ENCODE data around the gene TAF13. TPM values are rescaled to one million over a fixed set of nuclear protein-coding genes. Genes with fewer than 3 reads are reported as not detected.
"Not testable (repeated sequence)": the region's sequence is repeated elsewhere in the genome, so short reads cannot be mapped to it uniquely, and the experiment has no call there.

The TAF13 gene
- polyA plus RNA-seq, 1 experiment = 81.9 TPM

- TF ChIP-seq, protein P1, sequence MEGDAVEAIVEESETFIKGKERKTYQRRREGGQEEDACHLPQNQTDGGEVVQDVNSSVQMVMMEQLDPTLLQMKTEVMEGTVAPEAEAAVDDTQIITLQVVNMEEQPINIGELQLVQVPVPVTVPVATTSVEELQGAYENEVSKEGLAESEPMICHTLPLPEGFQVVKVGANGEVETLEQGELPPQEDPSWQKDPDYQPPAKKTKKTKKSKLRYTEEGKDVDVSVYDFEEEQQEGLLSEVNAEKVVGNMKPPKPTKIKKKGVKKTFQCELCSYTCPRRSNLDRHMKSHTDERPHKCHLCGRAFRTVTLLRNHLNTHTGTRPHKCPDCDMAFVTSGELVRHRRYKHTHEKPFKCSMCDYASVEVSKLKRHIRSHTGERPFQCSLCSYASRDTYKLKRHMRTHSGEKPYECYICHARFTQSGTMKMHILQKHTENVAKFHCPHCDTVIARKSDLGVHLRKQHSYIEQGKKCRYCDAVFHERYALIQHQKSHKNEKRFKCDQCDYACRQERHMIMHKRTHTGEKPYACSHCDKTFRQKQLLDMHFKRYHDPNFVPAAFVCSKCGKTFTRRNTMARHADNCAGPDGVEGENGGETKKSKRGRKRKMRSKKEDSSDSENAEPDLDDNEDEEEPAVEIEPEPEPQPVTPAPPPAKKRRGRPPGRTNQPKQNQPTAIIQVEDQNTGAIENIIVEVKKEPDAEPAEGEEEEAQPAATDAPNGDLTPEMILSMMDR (IDR thresholded peaks at IDR 0.05; ENCODE audit: low read depth, low read length) = 0 out of 2 replicates have a peak, but pooled peaks have one; percentile 6
- Histone ChIP-seq H3K9me3 (ENCODE audit: control insufficient read depth, insufficient read depth, low read length) (no peaks in the 10 kb centered on the region; the same call in 1 of the 2 replicates), H3K27ac (ENCODE audit: low read depth, low read length) (no peak overlapping the region), H3K27me3 (ENCODE audit: control insufficient read depth, insufficient read depth, low read length) (no peaks in the 10 kb centered on the region), H3K4me3 (ENCODE audit: low read depth, low read length) (no peak overlapping the region)
- no peak for DNase-seq (ENCODE audit: low read depth, low spot score)
- ChIA-PET CTCF (no interaction called here), POLR2A (interaction anchor here (0.7 kb wide), 1 partner anchor 51 kb away, joined by 3 read pairs; the partner anchor contains the start of gene TAF13)
These were observed 51.2 kb downstream of the TAF13 start for GRCh38 chr1:109024646-109025045.

DNA sequence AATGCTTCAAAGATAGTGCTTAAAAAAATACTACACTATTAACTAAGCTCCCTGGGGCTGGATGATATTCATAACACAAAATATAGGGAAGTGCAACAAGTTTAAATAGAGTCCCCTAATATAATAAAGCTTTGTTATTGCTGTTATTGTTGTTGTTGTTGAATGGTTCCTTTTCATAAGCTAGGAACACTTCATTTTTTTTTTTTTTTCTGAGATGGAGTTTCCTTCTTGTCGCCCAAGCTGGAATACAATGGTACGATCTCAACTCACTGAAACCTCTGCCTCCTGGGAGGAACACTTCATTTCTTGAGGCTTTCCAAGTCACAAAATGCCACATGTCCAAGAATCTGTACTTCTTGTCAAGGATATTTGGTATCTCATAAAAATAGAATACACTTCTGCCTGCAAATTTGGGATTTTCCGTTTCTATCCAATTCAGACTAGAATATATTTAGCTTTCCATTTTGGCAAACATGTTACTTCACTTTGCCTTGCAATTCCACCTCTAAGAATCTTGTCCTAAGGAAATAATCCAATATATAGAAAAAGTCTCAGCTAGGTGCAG lies 55.0 kb downstream of the TAF13 start:
- POLR2A ChIA-PET = no interaction called here
- no peaks in the 10 kb centered on the region for H3K27me3 ChIP-seq (ENCODE audit: control insufficient read depth, insufficient read depth, low read length)
- no peak for DNase-seq (ENCODE audit: low read depth, low spot score)
- TF ChIP-seq, protein P1 (IDR thresholded peaks at IDR 0.05; ENCODE audit: low read depth, low read length) = no peak
- CTCF ChIA-PET = interaction anchor here (0.6 to 0.7 kb wide), 2 partner anchors 14 to 55 kb away, joined by 4 to 7 read pairs; no protein-coding TSS in a partner anchor
- H3K9me3 ChIP-seq (ENCODE audit: control insufficient read depth, insufficient read depth, low read length) = no peaks in the 10 kb centered on the region
- H3K4me3 ChIP-seq (ENCODE audit: low read depth, low read length) = no peak overlapping the region
- H3K27ac ChIP-seq (ENCODE audit: low read depth, low read length) = no peak overlapping the region

DNA sequence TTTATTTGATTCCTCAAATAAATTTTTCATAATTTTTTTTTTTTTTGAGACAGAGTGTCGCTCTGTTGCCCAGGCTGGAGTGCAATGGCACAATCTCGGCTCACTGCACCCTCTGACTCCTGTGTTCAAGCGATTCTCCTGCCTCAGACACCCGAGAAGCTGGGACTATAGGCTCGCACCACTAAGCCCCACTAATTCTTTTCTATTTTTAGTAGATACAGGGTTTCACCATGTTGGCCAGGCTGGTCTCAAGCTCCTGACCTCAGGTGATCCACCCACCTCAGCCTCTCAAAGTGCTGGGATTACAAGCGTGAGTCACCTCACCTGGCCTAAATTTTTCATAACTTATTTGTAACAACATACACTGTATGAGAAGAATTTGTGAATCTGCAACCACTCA lies 58.1 kb downstream of the TAF13 start:
- DNase-seq (ENCODE audit: low read depth, low spot score); H3K27ac ChIP-seq (ENCODE audit: low read depth, low read length); CTCF ChIA-PET; H3K4me3 ChIP-seq (ENCODE audit: low read depth, low read length); H3K9me3 ChIP-seq (ENCODE audit: control insufficient read depth, insufficient read depth, low read length); H3K27me3 ChIP-seq (ENCODE audit: control insufficient read depth, insufficient read depth, low read length): not testable (repeated sequence)
- POLR2A ChIA-PET = interaction anchor here (0.7 kb wide), 1 partner anchor 10 kb away, joined by 3 read pairs; no protein-coding TSS in a partner anchor

DNA sequence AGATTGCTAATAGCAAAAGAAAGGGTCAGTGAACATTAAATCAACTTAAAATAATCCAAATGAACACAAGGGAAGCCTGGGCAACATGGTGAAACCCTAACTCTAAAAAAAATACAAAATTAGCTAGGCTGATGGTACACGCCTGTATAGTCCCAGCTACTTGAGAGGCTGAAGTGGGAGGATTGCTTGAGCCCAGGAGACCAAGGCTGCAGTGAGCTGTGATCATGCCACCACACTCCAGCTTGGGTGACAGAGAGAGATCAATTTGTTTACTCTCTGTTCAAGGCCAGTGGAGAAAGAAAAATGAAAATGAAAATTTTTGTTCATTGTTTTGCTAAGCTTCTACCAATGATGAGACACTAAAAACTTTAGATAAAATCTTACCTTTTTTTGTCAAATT lies 58.7 kb downstream of the TAF13 start:
- ChIA-PET POLR2A (no interaction called here), CTCF (interaction anchor here (1.3 kb wide), 1 partner anchor 11 kb away, joined by 8 read pairs; no protein-coding TSS in a partner anchor)
- TF ChIP-seq, protein P1 (IDR thresholded peaks at IDR 0.05; ENCODE audit: low read depth, low read length) = no peak
- DNase-seq (ENCODE audit: low read depth, low spot score) = no peak
- Histone ChIP-seq H3K27ac (ENCODE audit: low read depth, low read length) (no peak overlapping the region), H3K9me3 (ENCODE audit: control insufficient read depth, insufficient read depth, low read length) (no peaks in the 10 kb centered on the region), H3K4me3 (ENCODE audit: low read depth, low read length) (no peak overlapping the region), H3K27me3 (ENCODE audit: control insufficient read depth, insufficient read depth, low read length) (no peaks in the 10 kb centered on the region)

Small RNAs within 50 kb of the gene (small RNA-seq; reads per million reads assigned to genes)
- not detected for gene AL356488.2 (ENCODE audit: insufficient read length, low read depth)
- not detected for gene BX679664.1 (ENCODE audit: insufficient read length, low read depth)

Other genes starting within 250 kb of the TAF13 start
- 0.45 and 0.86 TPM in 2 replicates for gene AKNAD1, start 218.9 kb downstream of the TAF13 start, polyA plus RNA-seq (2011; rRNA removed)
- 10.0 and 14.3 TPM in 2 replicates for gene GPSM2, start 199.0 kb downstream of the TAF13 start, polyA plus RNA-seq (2011; rRNA removed)
- gene CLCC1, start 112.5 kb downstream of the TAF13 start, polyA plus RNA-seq (2011; rRNA removed) = 32.0 and 45.2 TPM in 2 replicates
- 14.6 and 23.1 TPM in 2 replicates for gene WDR47, start 33.9 kb downstream of the TAF13 start, polyA plus RNA-seq (2011; rRNA removed)
- gene TMEM167B, start 14.8 kb upstream of the TAF13 start, polyA plus RNA-seq (2011; rRNA removed) = 38.8 and 39.0 TPM in 2 replicates
- 0.88 and 0.94 TPM in 2 replicates for gene ELAPOR1, start 38.1 kb upstream of the TAF13 start, polyA plus RNA-seq (2011; rRNA removed)
- gene SARS1, start 137.9 kb upstream of the TAF13 start, polyA plus RNA-seq (2011; rRNA removed) = 301 and 332 TPM in 2 replicates
- 1.1 and 1.8 TPM in 2 replicates for gene CELSR2, start 173.5 kb upstream of the TAF13 start, polyA plus RNA-seq (2011; rRNA removed)
- 17.3 and 18.5 TPM in 2 replicates for gene PSRC1, start 207.1 kb upstream of the TAF13 start, polyA plus RNA-seq (2011; rRNA removed)
- not detected in 2 replicates for gene MYBPHL, start 231.0 kb upstream of the TAF13 start, polyA plus RNA-seq (2011; rRNA removed)

Measured in AG04450 (cell line).